GM18505 (cell line): ENCODE measurements around the gene MIDN.

Source experiments
- ATAC-seq: cut with Tn5 transposase; IDR thresholded peaks from one replicate; pipeline ENCODE4 v1.9.1; 2021; ENCODE audit not compliant: unreplicated experiment
- POLR2A ChIP-seq: IDR thresholded peaks from 4 replicates; pipeline ENCODE4 v1.6.1; 2011; ENCODE audit warnings: borderline replicate concordance; ENCODE audit not compliant: insufficient read depth, insufficient read length; ENCODE audit errors: extremely low read depth

MIDN gene

DNA sequence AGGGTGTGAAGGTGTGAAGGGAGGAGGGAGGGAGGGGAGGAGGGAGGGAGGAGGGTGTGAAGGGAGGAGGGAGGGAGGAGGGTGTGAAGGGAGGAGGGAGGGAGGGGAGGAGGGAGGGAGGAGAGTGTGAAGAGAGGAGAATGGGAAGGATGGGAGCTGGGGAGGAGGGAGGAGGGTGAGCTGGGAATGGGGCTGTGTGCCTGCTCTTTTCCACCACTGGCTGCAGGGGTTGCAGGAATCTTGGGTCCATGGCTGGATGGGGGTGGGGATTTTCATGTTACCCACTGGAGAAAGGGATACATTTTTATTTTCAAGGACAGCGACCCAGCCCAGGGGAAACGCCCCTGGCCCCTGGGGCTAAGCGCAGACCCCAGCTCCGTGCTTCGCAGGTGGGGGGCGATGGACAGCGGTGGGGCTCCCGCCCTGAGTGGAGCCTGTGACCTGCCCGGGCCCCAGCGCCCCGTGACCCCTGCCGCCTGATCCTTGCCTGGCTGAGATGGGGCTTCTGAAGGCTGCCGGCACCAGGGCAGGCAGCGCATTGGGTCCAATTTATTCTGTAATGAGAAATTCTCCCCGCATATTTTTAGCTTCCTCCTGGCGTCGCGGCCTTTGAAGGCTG, 34.3 kb downstream of the MIDN start:
- ATAC-seq: no peak
- no peak for TF ChIP-seq POLR2A

DNA sequence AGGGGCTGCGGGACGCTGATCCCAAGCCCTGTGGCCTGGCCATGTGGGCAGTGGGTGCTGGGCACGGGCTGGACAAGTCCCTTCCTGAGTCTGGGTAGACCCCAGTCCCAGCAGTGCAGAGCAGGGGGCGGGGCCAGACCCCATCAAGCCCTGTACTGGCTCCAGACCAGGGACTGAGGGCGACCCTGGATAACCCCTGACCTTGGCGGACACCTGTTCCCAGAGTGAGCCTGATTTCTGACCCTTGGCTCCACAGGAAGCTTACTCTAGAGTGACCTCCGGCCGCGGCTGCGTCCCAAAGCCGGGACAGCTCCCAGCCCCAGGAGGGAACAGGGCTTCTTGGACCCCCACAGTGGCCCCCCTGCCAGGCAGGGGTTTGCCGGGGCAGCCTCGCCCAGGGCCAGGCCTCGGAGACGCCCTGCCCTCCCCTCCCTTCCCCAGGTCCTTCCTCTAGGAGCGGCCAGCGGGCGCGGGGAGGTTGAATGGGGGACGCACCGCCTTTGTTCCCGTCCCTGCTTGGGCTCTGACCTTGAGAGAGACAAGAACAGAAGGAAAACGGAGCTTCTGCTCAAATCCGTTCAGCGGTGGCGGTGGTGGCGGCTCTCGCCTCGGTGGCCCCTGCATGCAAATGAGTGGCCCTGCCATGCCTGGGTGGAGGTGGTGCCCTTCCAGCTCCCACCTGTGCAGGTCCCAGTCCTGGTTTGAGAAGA, 35.0 kb downstream of the MIDN start:
- ATAC-seq: no peak
- TF ChIP-seq POLR2A: no peak

DNA sequence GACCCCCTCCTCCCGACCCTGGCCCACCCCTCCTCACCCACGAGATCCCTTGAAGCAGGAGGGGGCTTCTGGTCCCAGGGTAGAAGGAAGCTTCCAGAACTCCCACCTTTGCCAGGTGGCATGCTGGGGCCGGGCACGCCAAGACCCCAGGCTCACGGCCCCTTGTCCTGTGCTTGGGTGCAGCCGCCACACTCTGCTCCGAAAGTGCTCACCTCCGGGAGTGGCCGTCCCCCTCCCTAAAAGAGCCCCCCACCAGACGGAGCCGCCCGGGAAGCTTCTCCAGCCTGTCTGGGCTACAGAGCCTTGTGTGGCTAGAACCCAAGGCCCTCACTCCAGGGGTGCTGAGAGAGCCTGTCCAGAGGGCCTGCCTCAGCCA, 35.5 kb downstream of the MIDN start:
- no peak for ATAC-seq
- no peak for TF ChIP-seq POLR2A

DNA sequence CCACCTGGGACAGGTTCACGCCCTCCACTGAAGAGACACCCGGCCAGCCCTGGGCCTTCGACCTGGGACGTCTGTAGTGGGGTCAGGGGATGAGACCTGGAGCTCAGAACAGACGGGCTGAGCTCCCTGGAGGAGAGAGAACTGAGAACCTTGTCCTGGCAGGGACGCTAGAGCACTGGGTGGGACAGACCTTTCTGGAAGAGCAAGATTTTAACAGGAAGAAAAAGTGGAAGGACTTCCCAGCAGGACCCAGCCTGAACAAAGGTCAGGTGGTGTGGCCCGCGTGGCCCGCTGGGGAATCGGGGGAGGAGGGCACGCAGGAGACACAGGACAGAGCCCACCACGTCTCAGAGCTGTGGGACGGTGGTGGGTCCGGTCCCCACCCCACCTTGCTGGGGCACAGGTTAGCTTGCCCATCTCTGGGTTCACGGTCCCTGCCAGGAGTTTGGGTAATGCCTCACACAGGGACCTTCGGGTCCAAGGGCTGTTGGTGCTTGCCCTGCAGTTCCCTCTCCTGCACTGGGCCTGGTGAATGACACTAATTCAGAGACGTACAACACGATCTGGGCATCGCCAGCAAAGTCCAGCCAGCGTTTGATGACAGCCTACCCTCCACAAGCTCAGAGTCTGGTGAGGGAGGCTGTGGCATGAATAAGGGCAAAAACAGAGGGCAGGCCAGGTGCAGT, 36.1 kb downstream of the MIDN start:
- no peak for ATAC-seq
- TF ChIP-seq POLR2A: no peak

DNA sequence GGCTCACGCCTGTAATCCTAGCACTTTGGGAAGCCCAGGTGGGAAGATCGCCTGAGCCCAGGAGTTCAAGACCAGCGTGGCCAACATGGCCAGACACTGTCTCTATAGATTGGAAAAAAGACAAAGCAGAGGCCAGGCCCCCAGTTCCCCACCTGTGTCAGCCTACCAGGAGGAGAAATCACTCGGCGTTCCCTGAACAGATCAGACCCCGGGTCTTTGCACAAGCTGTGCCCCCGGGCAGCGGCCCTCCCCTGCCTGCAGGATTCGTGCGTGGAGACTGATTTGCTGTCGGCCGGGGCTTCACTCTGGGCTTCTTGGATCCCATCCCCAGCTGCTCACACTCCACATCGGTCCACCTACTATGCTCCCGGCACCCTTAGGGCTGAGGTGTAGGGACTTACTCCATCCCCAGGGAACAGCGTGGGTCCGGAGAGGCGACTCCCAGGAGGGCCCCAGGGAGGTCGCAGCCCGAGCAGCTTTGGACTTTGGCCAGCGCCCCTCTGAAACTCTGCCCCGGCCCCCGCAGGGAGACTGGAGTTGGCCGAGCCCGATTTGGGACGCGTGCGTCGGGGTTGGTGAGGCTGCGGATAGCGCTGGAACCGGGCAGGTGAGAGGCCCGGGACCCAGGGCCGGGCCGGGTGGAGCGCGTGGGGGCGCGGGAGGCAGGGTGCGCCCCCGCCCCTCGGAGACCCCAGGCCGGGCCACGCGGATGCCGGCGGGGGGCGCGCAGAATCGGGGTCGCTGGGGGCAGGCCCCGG, 36.8 kb downstream of the MIDN start:
- ATAC-seq: no peak
- no peak for TF ChIP-seq POLR2A

DNA sequence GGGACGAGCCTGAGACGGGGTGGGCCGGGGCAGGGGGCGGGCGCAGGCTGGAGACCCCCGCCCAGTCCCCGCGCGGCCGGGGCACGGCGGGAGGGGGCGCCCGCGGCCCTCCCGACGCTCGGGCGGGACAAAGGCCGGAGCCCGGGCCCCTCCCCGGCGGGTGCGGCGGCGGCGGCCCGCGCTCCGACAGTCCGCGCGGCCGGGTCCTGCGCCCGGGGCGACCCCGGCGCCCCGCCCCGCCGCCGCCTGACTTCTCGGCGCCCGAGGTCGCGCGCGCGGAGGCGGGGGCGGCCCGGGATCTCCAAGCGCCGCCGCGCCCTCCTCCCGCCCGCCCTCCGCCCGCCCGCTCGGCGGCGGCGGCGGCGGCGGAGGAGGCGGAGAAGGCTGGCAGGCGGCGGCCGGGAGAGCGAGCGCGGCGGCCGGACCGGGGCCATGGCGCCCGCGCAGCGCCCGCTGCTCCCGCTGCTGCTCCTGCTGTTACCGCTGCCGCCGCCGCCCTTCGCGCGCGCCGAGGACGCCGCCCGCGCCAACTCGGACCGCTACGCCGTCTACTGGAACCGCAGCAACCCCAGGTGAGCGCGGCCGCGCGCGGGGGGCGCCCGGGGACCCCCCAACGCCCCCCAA, 37.5 kb downstream of the MIDN start, which contains the start of gene EFNA2:
Gene EFNA2, plus strand, starts transcription at position 137 of the 624 bp plus-strand sequence. Its CDS starts 296 bp downstream, at position 433.
- TF ChIP-seq POLR2A: no peak
- no peak for ATAC-seq

DNA sequence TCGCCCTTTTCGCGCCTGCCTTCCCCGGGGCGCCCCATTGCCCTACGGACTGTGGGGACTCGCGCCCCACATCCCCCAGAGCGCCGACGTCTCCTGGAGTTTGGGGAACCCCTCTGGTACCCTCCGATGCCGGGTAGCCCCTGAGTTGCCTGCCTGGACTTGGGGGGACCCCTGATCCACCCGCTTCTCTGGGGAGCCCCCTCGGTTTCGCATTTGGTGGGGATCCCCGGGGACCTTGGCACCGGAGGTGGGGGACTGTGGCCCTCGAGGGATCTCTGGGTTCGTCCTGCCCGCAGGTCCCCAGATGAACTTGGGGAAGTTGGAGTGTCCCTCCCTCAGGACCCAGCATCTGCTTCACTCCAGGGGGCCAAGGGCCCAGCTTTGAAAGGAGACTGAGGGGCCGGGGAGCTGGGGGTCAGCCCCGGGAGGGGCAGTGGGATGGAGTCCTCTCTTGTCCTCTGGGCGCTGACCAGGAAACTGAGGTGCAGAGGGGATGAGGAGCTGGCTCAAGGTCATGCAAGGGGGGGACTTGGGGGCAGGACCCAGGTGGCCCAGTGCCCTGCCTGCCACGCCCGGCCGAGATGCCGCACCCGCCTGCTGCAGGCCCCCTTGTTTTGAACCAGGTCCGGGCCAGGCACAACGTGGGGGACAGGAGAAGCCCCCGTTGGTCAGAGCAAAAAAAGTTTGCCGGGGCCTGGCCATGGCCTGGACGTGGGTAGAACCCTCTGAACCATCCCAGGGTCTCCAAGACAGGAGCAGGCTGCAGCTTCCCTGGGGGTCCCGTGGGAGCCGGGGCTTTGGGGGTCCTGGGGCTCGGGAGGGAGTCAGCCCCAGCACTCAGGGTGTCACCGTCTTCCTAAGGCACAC, 38.3 kb downstream of the MIDN start:
- ATAC-seq: no peak
- no peak for TF ChIP-seq POLR2A

DNA sequence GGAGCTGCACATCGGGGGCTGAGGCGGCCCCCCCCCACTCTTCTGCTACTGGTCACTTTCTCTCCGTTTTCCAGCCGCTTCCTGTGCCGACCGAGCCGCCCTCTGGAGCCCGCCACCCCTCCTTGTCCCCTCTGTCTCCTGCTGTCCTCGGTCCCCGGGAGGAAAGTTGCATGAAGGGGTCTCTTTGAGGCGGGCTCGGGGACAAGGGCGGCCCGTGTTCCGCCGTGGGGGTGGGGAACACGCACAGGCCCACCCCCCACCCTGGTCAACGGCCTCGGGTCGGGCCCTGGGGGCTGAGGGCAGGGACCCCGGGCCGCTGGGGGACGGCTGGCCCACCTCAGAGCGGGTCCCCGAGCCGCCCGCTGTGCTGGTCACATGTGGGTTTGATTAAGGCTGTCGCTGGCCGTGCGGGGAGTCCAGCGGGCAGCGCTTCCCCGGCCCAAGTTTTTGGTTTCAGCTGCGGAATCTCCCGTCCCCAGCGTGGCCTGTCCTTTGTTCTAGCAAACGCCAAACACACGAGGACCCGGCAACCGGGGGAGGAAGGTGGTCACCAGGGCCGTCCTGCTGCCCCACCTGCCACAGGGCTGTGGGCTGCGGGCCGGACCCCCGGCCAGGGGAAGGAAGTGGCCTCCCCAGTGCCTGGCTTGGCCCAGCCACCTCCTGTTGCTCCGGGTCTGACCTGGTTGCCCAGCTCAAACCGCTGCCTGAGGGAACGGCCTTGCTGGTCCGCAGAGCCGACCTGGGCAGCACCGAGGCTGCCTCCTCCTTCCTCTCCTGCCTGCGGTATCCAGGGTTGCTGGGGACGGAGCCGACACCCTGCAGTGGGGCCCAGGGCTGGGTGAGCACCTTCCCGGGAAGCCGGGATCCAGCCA, 39.2 kb downstream of the MIDN start:
- no peak for ATAC-seq
- TF ChIP-seq POLR2A: no peak

DNA sequence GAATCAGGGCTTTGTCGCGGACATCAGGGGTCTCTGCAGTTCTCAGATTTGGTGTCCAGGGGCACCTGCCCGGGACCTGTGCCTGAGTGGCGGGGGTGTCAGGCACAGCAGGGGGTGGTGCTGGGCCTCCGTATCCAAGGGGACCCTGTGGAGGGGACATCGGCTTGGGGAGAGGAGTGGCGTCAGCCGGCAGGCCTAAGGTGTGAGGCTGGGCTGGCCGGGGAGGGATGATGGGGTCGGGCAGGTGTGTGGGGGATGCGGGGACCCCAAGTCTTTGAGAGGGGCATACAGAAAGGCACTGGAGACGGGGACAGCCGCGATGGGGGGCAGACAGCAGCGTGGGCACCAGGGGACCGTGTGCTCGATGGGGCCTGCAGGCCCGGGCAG, 39.8 kb downstream of the MIDN start:
- no peak for TF ChIP-seq POLR2A
- ATAC-seq: no peak

DNA sequence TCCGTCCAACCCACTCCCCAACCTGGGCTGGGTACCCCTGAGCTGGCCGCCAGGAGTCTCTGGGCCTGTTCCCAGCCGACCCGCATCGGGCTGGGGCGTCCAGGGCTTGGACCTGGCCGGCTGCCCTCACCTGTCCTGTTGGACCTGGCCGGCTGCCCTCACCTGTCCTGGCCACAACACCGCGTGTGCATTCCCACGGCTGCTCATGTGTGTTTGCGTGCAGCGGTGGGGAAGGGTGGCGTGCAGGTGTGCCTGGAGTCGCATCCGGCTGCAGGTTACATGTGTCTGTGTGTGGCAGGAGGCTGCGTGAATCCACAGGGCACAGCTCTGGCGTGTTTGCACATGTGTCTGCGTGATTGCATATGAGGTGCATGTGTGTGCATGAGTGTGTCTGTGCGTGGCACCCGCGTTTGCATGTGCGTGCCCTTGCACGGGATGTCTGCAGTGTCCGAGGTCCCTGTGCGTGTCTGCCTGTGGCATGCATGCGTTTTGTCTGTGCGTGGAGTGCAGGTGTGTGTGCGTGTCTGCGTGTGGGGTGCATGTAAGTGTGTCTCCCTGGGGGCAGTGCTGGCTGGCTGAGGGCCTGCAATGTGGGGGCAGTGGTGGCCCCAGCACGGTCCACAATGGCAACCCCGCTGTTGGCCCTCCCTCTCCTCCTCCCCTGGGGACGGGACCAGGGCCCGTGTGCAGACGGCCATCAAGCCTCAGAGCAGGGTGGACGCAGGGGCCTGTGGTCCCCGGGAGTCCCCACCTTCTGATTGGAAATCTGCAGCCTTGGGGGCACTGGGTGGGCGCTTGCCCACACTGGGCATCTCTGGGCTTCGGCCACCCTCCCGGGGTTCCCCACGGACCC, 40.7 kb downstream of the MIDN start:
- no peak for ATAC-seq
- no peak for TF ChIP-seq POLR2A

DNA sequence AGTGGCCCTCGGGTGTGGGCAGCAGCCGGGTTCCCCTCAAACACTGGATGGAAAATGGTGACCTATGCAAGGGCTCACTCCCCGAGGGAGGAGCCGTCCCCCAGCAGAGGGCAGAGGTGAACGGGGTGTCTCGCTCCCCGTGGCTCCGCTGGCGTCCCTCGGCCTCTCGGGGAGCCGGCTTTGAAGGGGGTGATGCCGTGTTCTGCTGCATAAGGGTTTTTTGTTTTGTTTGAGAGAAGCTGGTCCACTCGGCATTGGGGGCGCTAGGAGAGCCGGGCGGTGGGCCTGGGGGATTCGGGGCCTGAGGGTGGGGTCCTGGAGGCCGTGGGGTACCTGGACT, 41.3 kb downstream of the MIDN start:
- ATAC-seq: no peak

More for the DNA sequence above, 41.3 kb downstream of the MIDN start:
- TF ChIP-seq POLR2A: no peak
